ENCODE measurements around the gene TTPAL. TPM values are rescaled to one million over a fixed set of nuclear protein-coding genes. Genes with fewer than 3 reads are reported as not detected.

Gene TTPAL
- total RNA-seq, 1 experiment from 2014 or later: 21.1 TPM

- no peak overlapping the region for H3K56ac ChIP-seq (ENCODE audit: insufficient read length, low read depth, low read length)
- H3K36me3 Mint-ChIP-seq (ENCODE audit: insufficient read depth in 1 of 3, low read depth in 3 of 3): no peaks in the 10 kb centered on the region
- H3T11ph ChIP-seq (ENCODE audit: low read length): no peak overlapping the region
- TF ChIP-seq CTCF (conservative IDR thresholded peaks at IDR 0.05): no peak
- H3K27me3 ChIP-seq (ENCODE audit: insufficient read depth, low read length): no peaks in the 10 kb centered on the region
- H3K18ac ChIP-seq (ENCODE audit: insufficient read length, low read depth, low read length): no peak overlapping the region
- no peak overlapping the region for H4K8ac ChIP-seq (replicated peaks; ENCODE audit: insufficient read length, low read depth, low read length)
- no peaks in the 10 kb centered on the region for H3K9me3 Mint-ChIP-seq
- no peak overlapping the region for H4K91ac ChIP-seq (ENCODE audit: insufficient read length, low read depth, low read length)
- H2AFZ ChIP-seq (ENCODE audit: low read length): no peak overlapping the region
- H3K4me2 ChIP-seq (ENCODE audit: insufficient read depth, insufficient read length, low read length): no peak overlapping the region
- no peak overlapping the region for H2BK12ac ChIP-seq (ENCODE audit: insufficient read length, low read depth, low read length)
- H3K27ac ChIP-seq (ENCODE audit: insufficient read length, low read depth, low read length): no peak overlapping the region
- H3K27ac Mint-ChIP-seq: peak overlapping the region in 2 of 3 experiments; percentile 3 to 65; a peak in 3 of 7 replicates
- H3K4me1 Mint-ChIP-seq: peaks cover 4 to 6% of the 10 kb centered on the region in 2 experiments
- no peak overlapping the region for H3K9ac ChIP-seq (ENCODE audit: extremely low read depth, insufficient read length, low read length)
- H3K23ac ChIP-seq (ENCODE audit: insufficient read length, low read depth, low read length): no peak overlapping the region
- no peak overlapping the region for H3K4me3 Mint-ChIP-seq
- H3K27me3 Mint-ChIP-seq (ENCODE audit: low read depth): no peaks in the 10 kb centered on the region
- H2AK5ac ChIP-seq (ENCODE audit: insufficient read length, low read length): no peak overlapping the region
- 0 out of 2 replicates have a peak, but pooled peaks cover 2% of the 10 kb centered on the region for H3K79me2 ChIP-seq (ENCODE audit: insufficient read depth, low read length)
- H2BK5ac ChIP-seq (ENCODE audit: insufficient read length, low read length): no peak overlapping the region
- no CpG with 5 or more reads among the region's 6 CpGs for WGBS (ENCODE audit: extremely low coverage, insufficient read length, low lambda C conversion rate)
- H2BK120ac ChIP-seq (ENCODE audit: low read depth, low read length, poor library complexity, severe bottlenecking): no peak overlapping the region
- no peak overlapping the region for H2BK15ac ChIP-seq (ENCODE audit: low read depth, low read length)
- no peak overlapping the region for H3K4ac ChIP-seq (ENCODE audit: low read depth, low read length)
- no peak overlapping the region for H3K14ac ChIP-seq (ENCODE audit: insufficient read depth, low read length)
- no peaks in the 10 kb centered on the region for H3K9me3 ChIP-seq (ENCODE audit: control insufficient read depth, low read depth, low read length)
- H2BK20ac ChIP-seq (ENCODE audit: low read depth, low read length, poor library complexity, severe bottlenecking): no peak overlapping the region
- H3K4me1 ChIP-seq (ENCODE audit: insufficient read depth, low read length): no peaks in the 10 kb centered on the region; the same call in 1 of the 2 replicates
- DNase-seq: no peak
- H3K79me1 ChIP-seq (ENCODE audit: insufficient read depth, low read depth, low read length, poor library complexity, severe bottlenecking): no peaks in the 10 kb centered on the region
- no peaks in the 10 kb centered on the region for H4K20me1 ChIP-seq (ENCODE audit: control insufficient read depth, insufficient read depth, insufficient read length)
- H4K5ac ChIP-seq (ENCODE audit: insufficient read length, low read depth, low read length): no peak overlapping the region
- H3K23me2 ChIP-seq (ENCODE audit: insufficient read length, low read depth, low read length, poor library complexity, severe bottlenecking): no peaks in the 10 kb centered on the region
Observed at GRCh38 chr20:44540834-44541233, 65.2 kb downstream of the TTPAL start.

All from H9 (cell line).